COLO668 (cell line): ENCODE measurements around the gene TMCC1.
"Not testable (repeated sequence)": the region's sequence is repeated elsewhere in the genome, so short reads cannot be mapped to it uniquely, and the experiment has no call there.

Source experiments
- DNase-seq: peaks from one replicate; lab custom pipeline; 2025; ENCODE audit not compliant: unreplicated experiment; lab: John Stamatoyannopoulos, UW

Gene TMCC1

GRCh38 chr3:129655291-129655700, 238.2 kb downstream of the TMCC1 start:
- DNase-seq = no peak

GRCh38 chr3:129654131-129654530, 239.4 kb downstream of the TMCC1 start:
- DNase-seq = no peak

GRCh38 chr3:129653019-129653418, 240.5 kb downstream of the TMCC1 start:
- DNase-seq = no peak

GRCh38 chr3:129651435-129652202, 241.9 kb downstream of the TMCC1 start:
- no peak for DNase-seq

GRCh38 chr3:129650256-129650872, 243.1 kb downstream of the TMCC1 start:
- peak; percentile 8 for DNase-seq

GRCh38 chr3:129648391-129648790, 245.1 kb downstream of the TMCC1 start:
- no peak for DNase-seq

GRCh38 chr3:129645286-129645685, 248.2 kb downstream of the TMCC1 start:
- no peak for DNase-seq

GRCh38 chr3:129644836-129645235, 248.7 kb downstream of the TMCC1 start:
- DNase-seq = no peak

GRCh38 chr3:129641567-129642260, 251.8 kb downstream of the TMCC1 start:
- not testable (repeated sequence) for DNase-seq

- not testable (repeated sequence) for DNase-seq
Observed at GRCh38 chr3:129640985-129641384, 252.5 kb downstream of the TMCC1 start.

- no peak for DNase-seq
Observed at GRCh38 chr3:129638481-129638880, 255.0 kb downstream of the TMCC1 start.

GRCh38 chr3:129636082-129636481, 257.4 kb downstream of the TMCC1 start:
- no peak for DNase-seq

- DNase-seq = no peak
Observed at GRCh38 chr3:129635656-129636055, 257.9 kb downstream of the TMCC1 start.

- DNase-seq = no peak
Observed at GRCh38 chr3:129633751-129634481, 259.6 kb downstream of the TMCC1 start.

- DNase-seq = no peak
Observed at GRCh38 chr3:129632977-129633376, 260.5 kb downstream of the TMCC1 start.

GRCh38 chr3:129632556-129632955, 261.0 kb downstream of the TMCC1 start:
- DNase-seq = no peak

GRCh38 chr3:129632056-129632455, 261.5 kb downstream of the TMCC1 start:
- no peak for DNase-seq

- no peak for DNase-seq
Observed at GRCh38 chr3:129629011-129629410, 264.5 kb downstream of the TMCC1 start.

GRCh38 chr3:129628169-129628522, 265.4 kb downstream of the TMCC1 start:
- no peak for DNase-seq

GRCh38 chr3:129627350-129628168, 266.0 kb downstream of the TMCC1 start:
- DNase-seq = peak; percentile 62
